Kidney capillary endothelial cell (primary cell): ENCODE results near the gene LRMDA.

Experiments
- DNase-seq: peaks from one replicate; pipeline ENCODE4 v3.0.0-alpha.2; 2018; ENCODE audit warnings: low spot score

Gene LRMDA

DNA sequence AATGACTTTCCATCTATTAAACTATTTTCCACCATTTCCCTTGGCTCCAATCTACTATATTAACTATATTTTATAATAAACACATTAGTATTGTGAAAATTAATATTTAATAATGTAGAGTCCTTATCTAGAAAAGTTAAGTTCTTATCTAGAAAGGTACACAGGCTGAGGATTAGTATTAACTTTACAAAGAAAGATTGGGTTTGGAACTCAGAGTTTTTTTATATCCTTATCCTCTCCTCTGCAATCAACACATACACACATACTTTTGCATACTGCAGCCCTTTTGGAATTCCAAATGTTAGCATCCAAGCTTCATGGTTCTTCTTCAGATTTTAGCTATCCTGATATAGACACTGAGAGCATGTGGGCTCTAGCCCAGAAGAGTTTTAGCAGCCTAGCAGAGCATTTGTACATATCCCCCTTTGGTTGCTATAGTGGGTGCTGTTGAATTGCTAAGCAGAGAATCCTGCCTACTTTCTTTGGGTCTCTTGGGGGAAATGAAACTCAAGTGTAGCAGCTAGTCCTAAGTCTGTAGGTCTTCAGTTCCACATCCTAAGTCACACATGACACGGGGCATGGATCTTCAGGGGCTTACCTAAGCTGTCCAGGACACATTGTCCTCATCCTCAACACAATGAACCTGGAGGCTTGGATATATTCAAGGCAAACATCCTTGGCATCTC lies 874.6 kb downstream of the LRMDA start:
- DNase-seq: no peak

- no peak for DNase-seq
Measured at GRCh38 chr10:76306856-76307255, 875.4 kb downstream of the LRMDA start.

DNA sequence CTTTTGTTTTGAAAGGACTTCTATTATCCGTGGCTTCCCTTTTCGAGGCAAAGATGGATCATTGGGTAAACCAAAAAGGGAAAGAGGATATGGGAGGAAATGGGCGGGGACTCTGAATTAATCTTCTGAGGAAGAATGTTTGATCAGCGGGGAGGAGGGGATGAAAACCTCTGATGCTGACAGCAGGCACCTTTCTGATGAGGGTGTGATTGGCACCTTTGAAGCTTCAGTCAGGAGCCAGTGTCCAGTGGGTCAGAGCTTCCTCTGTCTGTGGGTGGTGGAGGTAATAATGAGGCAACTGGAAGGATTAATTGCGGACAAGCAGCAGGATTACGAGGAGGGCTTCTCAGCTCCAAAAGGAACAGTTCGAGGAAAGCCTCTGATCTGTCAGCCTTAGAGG lies 877.6 kb downstream of the LRMDA start:
- no peak for DNase-seq

GRCh38 chr10:76309741-76310587 lies 878.5 kb downstream of the LRMDA start:
- no peak for DNase-seq

- DNase-seq: no peak
Measured at GRCh38 chr10:76310588-76311080, 879.2 kb downstream of the LRMDA start.

DNA sequence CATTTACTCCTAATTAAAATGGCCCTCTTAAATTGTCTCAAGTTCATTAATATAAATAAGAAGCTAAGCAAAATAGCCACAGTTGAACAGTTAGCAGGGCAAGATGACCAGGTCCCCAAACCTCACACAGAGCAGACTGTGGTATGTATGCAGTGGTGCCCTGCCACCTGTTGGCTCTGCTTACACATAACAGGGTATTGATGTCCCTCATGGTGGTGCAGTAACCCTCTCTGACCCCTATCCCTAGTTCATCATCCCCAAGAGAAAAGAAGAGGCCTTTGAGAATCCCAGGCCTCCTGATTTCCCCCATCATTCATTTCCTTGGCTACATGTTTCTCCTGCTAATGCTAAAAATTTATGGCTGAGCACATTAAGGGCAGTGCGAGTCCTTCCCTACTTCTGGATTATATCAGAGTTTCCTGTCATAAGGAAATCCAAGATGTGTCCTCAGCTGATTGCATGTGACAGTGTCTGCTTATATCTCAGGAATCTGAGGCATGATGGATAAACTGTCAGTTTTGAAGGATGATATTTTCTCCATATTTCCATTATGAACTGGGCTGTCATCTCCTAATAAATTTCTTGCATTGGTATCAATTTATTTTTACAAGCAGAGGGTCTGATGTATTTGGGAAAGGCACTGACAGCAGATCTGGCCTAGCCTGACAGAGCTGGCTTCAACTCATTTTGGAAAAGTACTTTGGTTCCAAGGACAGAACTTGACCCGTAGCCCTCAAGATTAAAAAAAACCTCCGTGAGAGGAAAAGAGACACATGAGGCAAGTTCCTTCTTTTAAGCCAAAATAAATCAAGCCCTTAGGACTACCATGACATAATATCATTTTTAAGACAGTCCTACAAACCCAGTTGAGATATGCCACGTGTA lies 880.6 kb downstream of the LRMDA start:
- DNase-seq: peak; percentile 43

GRCh38 chr10:76315240-76315639 lies 883.8 kb downstream of the LRMDA start:
- DNase-seq: no peak

DNA sequence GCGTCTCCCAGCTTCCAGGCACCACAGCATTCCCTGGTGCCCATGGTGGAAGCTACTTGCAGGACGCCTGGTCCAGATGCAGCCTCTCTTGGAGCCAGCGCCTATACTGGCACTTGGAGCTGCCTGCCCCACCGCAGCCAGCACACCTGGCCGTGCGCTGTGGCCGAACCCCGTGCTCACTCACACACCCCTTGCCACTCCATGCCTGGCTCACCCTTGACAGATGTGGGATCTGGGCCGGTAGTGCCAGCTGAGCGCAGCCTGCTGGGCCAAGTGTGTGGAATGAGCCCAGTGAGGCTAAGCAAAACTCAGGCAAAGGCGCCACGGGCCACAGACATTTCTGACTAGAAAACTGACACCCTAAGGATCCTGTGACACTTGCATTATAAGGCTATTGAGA lies 884.8 kb downstream of the LRMDA start:
- no peak for DNase-seq

GRCh38 chr10:76317078-76317477 lies 885.7 kb downstream of the LRMDA start:
- no peak for DNase-seq

- no peak for DNase-seq
Measured at GRCh38 chr10:76318211-76318610, 886.8 kb downstream of the LRMDA start.

GRCh38 chr10:76319661-76320060 lies 888.2 kb downstream of the LRMDA start:
- DNase-seq: no peak

DNA sequence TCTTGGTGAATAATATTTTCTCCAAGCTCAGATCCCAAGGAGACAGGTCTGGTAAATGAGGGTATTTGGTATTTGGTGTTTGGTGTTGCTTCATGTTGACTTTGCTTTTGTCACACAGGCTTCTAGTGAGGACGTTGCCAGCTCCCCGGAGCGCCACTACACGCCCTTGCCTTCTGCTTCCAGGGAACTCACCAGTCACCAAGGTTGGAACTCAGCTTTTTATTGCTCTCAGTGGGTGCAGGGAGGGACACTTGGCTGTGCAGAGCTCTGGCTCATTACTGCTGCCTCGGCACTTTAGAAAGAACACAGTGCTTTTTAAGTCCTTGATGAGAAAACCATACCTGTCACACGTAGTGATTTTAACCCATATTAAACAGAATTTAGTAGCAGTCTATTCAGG lies 892.9 kb downstream of the LRMDA start:
- DNase-seq: no peak

DNA sequence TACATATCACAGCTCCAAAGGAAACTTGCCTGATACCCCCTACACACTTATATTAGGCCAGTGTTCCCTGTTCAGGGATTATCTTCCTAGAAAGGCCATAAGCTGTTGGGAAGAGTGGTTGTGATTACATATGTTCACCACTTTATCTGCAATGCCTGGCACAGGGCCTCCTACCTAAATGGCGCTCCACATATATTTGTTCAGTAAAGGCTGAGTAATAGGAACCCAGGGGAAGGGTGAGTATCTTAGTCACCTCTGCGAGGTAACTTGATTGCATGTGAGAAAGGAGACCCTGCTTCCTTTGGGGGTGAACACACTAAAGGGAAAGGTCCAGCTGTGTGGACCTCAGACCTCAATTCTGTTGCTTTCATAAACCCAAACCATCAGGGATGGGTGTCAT lies 896.0 kb downstream of the LRMDA start:
- DNase-seq: no peak

DNA sequence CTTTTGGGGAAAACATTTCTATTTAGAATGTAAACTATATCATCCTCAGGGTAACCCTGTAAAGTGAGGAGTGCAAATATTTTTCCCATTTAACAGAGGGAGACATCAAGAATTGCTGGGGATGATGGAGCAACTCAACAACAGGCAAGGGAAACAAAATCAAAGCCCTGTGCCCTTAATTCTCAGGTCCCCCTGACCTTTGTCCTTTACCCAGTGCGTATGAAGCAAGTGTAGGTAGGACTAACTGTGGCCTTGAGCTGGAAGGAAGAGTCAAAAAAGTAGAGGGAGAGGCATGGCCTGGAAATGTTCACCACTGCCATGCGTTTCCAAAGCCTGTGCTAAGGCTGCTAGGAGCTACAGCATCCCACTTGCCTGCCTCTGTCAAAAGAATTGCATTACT lies 896.9 kb downstream of the LRMDA start:
- DNase-seq: no peak

DNA sequence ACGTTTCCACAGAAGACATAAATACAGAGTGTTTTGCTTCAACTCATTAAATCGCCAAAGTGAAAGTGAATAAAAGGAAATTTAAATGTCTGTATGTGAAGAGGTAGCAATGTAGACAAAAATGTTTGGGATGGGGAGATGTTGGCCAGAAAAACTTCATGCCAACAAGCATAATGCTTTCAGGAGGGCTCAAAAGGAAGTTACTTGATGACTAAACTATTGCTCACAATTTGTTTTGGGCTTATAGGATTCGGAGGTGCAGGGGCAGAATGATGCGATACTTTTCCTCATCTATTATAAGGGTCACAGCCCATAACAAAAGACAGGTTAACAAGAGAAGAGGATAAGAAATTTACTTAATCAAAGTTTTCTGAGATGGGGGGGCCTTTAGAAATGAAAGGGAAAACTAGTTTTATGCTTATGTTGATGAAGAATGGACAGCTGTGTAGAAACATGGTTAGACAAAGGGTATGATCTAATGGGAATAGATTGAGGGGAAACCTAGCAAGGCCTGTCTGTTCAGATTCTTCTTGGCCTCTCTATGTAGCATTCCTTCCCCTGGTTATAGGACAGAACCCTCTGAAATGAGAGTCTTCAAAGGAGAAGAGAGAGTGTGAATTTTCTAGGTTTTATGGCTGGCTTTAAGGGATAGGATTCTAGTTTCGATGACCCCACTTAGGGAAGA lies 898.6 kb downstream of the LRMDA start:
- DNase-seq: peak; percentile 56

DNA sequence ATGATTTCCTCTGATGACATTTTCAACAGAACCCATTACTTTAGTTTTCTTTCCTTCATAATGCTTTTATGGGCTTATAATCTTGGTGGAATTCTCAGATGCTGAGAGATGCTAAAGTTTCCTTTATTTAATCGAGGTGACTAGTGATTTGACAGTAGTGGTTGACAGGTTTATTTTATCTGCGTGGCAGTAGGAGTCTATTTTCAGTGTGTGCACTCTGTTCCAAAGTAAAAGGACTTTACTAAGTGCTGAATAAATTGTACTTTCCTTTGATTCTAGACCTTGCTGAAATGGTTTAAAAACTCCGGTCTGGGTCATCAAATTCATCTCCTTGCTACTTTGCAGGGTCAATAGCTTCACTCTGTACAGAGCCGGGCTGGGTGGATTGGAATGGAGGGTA lies 900.3 kb downstream of the LRMDA start:
- DNase-seq: no peak

DNA sequence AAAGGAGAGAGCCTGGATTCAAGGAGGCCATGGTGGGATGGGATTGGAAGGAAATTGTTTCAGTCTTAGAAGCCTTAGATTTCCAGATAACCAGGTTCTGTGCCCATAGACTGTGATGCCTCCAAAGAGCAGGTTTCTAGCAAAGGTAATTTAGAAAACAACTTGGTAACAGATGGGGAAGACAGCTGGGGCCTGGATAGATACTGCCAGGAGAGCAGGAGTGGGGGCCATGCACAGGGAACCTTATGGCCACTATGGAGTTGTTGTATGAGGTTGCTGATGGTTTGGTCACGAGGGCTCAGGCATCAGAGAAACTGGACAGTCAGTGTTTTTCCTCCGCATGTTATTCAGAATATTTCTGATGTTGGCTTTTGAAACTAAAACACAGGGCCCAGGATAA lies 901.9 kb downstream of the LRMDA start:
- no peak for DNase-seq

DNA sequence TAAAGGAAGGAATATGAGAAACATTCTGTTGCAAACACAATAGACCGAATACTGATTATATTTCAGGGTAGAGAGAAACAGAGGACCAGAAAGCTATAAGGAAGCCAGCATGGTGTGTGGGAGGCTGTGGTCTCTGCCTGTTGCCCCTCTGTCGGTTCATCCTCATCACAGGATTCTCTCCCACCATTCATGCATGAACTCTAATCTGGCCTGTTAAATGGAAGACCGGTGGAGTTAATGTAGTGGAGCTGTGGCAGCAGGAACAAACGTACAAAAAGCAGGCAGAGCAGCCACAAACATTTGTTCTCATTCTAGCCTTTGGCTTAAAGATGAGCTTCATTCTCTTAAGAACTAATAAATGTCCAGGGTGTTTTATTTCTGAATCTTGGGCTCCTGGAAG lies 902.4 kb downstream of the LRMDA start:
- DNase-seq: no peak

DNA sequence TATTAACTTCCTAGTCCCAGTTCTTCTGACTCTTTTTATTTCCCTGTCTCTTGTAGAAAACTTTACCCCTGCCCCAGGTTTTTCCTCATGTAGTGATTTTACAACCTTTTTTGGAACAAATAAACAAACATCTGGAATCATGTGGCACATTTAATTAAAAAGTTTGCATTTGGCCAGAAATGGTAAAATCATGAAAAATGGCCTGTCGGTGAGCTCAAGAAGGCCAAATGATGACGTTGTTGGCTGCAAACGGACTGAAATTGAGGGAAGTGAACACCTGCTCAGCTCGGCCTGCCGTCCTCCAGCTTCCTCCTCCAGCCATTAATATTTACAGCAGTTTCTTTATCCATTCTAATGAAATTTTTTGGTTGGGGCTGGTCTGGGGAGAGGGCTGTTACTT lies 902.8 kb downstream of the LRMDA start:
- no peak for DNase-seq

- no peak for DNase-seq
Measured at GRCh38 chr10:76336213-76336963, 905.0 kb downstream of the LRMDA start.

- DNase-seq: peak; percentile 54
Measured at GRCh38 chr10:76337641-76338040, 906.2 kb downstream of the LRMDA start.
